GM23338 (cell line): ENCODE results near the gene AGER.

ENCODE experiments used
- CREB1 ChIP-seq: fragments of 250-450 bp; sonication (Bioruptor Pico); IDR thresholded peaks from 2 replicates; pipeline ENCODE4 v1.5.0; 2020; ENCODE audit warnings: low read depth, mild to moderate bottlenecking, moderate library complexity
- EZH2 ChIP-seq: fragments of 200-600 bp; sonication (generic); IDR thresholded peaks from one replicate; pipeline ENCODE4 v1.8.0; 2017; ENCODE audit warnings: antibody characterized with exemption, mild to moderate bottlenecking, low read depth; ENCODE audit not compliant: unreplicated experiment
- EZH2phosphoT487 ChIP-seq: fragments of 200-600 bp; sonication (generic); IDR thresholded peaks from one replicate; pipeline ENCODE4 v1.8.1; 2018; ENCODE audit warnings: antibody characterized with exemption; ENCODE audit not compliant: unreplicated experiment
- JUNB ChIP-seq: IDR thresholded peaks from one replicate; pipeline ENCODE4 v1.6.1; 2016; ENCODE audit warnings: antibody characterized with exemption; ENCODE audit not compliant: unreplicated experiment
- NANOG ChIP-seq: IDR thresholded peaks from 2 replicates; pipeline ENCODE4 v1.6.1; 2016; ENCODE audit warnings: antibody characterized with exemption, borderline replicate concordance
- POLR2AphosphoS5 ChIP-seq: IDR thresholded peaks from 2 replicates; pipeline ENCODE4 v1.6.1; 2016; ENCODE audit warnings: antibody characterized with exemption, low read depth
- ZNF114 ChIP-seq: fragments of 250-450 bp; sonication (Bioruptor Pico); IDR thresholded peaks from 2 replicates; pipeline ENCODE4 v1.5.0; 2020; ENCODE audit warnings: mild to moderate bottlenecking, moderate library complexity
- ZNF331 ChIP-seq: fragments of 250-450 bp; sonication (Bioruptor Pico); IDR thresholded peaks from 2 replicates; pipeline ENCODE4 v1.5.0; 2020; ENCODE audit warnings: low read depth, mild to moderate bottlenecking, moderate library complexity
- TF ChIP-seq, protein P1 (sequence below), 2 experiments: fragments of 200-600 bp in 1 of 2; sonication (generic) in 1 of 2; conservative IDR thresholded peaks; 2 replicates each; pipeline versions ENCODE4 v1.5.1 to v1.6.1; 2016 to 2017; ENCODE audit warnings: antibody characterized with exemption in 2 of 2, low read depth in 2 of 2, mild to moderate bottlenecking in 2 of 2, moderate library complexity in 1 of 2
- TF ChIP-seq, protein P2 (sequence below): IDR thresholded peaks from one replicate; pipeline ENCODE4 v1.6.1; 2018; ENCODE audit warnings: antibody characterized with exemption; ENCODE audit not compliant: unreplicated experiment
- TF ChIP-seq, protein P3 (sequence below): fragments of 250-450 bp; sonication (Bioruptor Pico); IDR thresholded peaks from 2 replicates; pipeline ENCODE4 v1.5.0; 2020; ENCODE audit warnings: mild to moderate bottlenecking, moderate library complexity
- TF ChIP-seq, protein P4 (sequence below): IDR thresholded peaks from 2 replicates; pipeline ENCODE4 v1.6.1; 2016; ENCODE audit warnings: antibody characterized with exemption

DNA sequence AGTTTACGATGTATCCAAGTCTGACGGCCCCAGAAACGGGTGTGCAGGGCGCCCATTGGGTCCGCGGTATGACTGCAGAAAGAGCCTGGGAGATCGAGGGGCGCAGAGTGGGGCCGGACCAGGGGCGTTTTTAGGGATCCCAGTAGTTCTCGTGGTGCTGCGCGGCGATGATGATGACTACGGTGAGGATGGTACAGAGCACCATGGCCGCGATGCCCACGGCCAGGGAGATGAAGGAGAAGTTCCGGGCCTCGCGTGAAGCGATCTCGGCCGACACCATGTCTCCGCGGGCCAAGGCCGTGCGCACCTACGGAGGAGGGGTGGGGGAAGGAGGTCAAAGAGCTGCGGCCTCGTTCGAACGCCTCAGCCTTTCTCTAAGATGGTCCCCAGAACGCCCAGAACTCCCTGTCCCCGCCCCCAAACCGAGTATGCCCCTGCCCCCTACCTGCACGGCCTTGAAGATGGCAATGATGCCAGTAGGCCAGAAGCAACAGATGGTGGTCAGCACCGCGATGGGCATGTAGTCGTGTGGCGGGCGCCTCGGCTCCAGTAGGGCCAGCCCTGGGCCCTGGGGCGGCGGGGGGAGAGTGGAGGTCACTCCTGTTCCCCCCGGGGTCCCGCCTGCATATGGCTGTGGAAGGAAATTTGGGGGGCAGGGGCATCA lies 34.8 kb downstream of the AGER start:
- TF ChIP-seq, protein P1, sequence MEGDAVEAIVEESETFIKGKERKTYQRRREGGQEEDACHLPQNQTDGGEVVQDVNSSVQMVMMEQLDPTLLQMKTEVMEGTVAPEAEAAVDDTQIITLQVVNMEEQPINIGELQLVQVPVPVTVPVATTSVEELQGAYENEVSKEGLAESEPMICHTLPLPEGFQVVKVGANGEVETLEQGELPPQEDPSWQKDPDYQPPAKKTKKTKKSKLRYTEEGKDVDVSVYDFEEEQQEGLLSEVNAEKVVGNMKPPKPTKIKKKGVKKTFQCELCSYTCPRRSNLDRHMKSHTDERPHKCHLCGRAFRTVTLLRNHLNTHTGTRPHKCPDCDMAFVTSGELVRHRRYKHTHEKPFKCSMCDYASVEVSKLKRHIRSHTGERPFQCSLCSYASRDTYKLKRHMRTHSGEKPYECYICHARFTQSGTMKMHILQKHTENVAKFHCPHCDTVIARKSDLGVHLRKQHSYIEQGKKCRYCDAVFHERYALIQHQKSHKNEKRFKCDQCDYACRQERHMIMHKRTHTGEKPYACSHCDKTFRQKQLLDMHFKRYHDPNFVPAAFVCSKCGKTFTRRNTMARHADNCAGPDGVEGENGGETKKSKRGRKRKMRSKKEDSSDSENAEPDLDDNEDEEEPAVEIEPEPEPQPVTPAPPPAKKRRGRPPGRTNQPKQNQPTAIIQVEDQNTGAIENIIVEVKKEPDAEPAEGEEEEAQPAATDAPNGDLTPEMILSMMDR (conservative IDR thresholded peaks at IDR 0.05; ENCODE audit: low read depth in 2 of 2): no peak; a peak in 2 of 4 replicates
- TF ChIP-seq EZH2 (no peak), POLR2AphosphoS5 (no peak), EZH2phosphoT487 (no peak), JUNB (no peak), ZNF331 (CRISPR knock-in tag) (no peak), ZNF114 (no peak), NANOG (no peak), CREB1 (CRISPR knock-in tag) (no peak)
- TF ChIP-seq, protein P2, sequence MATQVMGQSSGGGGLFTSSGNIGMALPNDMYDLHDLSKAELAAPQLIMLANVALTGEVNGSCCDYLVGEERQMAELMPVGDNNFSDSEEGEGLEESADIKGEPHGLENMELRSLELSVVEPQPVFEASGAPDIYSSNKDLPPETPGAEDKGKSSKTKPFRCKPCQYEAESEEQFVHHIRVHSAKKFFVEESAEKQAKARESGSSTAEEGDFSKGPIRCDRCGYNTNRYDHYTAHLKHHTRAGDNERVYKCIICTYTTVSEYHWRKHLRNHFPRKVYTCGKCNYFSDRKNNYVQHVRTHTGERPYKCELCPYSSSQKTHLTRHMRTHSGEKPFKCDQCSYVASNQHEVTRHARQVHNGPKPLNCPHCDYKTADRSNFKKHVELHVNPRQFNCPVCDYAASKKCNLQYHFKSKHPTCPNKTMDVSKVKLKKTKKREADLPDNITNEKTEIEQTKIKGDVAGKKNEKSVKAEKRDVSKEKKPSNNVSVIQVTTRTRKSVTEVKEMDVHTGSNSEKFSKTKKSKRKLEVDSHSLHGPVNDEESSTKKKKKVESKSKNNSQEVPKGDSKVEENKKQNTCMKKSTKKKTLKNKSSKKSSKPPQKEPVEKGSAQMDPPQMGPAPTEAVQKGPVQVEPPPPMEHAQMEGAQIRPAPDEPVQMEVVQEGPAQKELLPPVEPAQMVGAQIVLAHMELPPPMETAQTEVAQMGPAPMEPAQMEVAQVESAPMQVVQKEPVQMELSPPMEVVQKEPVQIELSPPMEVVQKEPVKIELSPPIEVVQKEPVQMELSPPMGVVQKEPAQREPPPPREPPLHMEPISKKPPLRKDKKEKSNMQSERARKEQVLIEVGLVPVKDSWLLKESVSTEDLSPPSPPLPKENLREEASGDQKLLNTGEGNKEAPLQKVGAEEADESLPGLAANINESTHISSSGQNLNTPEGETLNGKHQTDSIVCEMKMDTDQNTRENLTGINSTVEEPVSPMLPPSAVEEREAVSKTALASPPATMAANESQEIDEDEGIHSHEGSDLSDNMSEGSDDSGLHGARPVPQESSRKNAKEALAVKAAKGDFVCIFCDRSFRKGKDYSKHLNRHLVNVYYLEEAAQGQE: no peak
- TF ChIP-seq, protein P3, sequence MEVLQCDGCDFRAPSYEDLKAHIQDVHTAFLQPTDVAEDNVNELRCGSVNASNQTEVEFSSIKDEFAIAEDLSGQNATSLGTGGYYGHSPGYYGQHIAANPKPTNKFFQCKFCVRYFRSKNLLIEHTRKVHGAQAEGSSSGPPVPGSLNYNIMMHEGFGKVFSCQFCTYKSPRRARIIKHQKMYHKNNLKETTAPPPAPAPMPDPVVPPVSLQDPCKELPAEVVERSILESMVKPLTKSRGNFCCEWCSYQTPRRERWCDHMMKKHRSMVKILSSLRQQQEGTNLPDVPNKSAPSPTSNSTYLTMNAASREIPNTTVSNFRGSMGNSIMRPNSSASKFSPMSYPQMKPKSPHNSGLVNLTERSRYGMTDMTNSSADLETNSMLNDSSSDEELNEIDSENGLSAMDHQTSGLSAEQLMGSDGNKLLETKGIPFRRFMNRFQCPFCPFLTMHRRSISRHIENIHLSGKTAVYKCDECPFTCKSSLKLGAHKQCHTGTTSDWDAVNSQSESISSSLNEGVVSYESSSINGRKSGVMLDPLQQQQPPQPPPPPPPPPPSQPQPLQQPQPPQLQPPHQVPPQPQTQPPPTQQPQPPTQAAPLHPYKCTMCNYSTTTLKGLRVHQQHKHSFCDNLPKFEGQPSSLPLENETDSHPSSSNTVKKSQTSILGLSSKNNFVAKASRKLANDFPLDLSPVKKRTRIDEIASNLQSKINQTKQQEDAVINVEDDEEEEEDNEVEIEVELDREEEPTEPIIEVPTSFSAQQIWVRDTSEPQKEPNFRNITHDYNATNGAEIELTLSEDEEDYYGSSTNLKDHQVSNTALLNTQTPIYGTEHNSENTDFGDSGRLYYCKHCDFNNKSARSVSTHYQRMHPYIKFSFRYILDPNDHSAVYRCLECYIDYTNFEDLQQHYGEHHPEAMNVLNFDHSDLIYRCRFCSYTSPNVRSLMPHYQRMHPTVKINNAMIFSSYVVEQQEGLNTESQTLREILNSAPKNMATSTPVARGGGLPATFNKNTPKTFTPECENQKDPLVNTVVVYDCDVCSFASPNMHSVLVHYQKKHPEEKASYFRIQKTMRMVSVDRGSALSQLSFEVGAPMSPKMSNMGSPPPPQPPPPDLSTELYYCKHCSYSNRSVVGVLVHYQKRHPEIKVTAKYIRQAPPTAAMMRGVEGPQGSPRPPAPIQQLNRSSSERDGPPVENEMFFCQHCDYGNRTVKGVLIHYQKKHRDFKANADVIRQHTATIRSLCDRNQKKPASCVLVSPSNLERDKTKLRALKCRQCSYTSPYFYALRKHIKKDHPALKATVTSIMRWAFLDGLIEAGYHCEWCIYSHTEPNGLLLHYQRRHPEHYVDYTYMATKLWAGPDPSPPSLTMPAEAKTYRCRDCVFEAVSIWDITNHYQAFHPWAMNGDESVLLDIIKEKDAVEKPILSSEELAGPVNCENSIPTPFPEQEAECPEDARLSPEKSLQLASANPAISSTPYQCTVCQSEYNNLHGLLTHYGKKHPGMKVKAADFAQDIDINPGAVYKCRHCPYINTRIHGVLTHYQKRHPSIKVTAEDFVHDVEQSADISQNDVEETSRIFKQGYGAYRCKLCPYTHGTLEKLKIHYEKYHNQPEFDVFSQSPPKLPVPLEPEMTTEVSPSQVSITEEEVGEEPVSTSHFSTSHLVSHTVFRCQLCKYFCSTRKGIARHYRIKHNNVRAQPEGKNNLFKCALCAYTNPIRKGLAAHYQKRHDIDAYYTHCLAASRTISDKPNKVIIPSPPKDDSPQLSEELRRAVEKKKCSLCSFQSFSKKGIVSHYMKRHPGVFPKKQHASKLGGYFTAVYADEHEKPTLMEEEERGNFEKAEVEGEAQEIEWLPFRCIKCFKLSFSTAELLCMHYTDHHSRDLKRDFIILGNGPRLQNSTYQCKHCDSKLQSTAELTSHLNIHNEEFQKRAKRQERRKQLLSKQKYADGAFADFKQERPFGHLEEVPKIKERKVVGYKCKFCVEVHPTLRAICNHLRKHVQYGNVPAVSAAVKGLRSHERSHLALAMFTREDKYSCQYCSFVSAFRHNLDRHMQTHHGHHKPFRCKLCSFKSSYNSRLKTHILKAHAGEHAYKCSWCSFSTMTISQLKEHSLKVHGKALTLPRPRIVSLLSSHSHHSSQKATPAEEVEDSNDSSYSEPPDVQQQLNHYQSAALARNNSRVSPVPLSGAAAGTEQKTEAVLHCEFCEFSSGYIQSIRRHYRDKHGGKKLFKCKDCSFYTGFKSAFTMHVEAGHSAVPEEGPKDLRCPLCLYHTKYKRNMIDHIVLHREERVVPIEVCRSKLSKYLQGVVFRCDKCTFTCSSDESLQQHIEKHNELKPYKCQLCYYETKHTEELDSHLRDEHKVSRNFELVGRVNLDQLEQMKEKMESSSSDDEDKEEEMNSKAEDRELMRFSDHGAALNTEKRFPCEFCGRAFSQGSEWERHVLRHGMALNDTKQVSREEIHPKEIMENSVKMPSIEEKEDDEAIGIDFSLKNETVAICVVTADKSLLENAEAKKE: no peak
- TF ChIP-seq, protein P4, sequence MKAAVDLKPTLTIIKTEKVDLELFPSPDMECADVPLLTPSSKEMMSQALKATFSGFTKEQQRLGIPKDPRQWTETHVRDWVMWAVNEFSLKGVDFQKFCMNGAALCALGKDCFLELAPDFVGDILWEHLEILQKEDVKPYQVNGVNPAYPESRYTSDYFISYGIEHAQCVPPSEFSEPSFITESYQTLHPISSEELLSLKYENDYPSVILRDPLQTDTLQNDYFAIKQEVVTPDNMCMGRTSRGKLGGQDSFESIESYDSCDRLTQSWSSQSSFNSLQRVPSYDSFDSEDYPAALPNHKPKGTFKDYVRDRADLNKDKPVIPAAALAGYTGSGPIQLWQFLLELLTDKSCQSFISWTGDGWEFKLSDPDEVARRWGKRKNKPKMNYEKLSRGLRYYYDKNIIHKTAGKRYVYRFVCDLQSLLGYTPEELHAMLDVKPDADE: no peak
